ENCODE measurements around the gene MUS81.

DNA sequence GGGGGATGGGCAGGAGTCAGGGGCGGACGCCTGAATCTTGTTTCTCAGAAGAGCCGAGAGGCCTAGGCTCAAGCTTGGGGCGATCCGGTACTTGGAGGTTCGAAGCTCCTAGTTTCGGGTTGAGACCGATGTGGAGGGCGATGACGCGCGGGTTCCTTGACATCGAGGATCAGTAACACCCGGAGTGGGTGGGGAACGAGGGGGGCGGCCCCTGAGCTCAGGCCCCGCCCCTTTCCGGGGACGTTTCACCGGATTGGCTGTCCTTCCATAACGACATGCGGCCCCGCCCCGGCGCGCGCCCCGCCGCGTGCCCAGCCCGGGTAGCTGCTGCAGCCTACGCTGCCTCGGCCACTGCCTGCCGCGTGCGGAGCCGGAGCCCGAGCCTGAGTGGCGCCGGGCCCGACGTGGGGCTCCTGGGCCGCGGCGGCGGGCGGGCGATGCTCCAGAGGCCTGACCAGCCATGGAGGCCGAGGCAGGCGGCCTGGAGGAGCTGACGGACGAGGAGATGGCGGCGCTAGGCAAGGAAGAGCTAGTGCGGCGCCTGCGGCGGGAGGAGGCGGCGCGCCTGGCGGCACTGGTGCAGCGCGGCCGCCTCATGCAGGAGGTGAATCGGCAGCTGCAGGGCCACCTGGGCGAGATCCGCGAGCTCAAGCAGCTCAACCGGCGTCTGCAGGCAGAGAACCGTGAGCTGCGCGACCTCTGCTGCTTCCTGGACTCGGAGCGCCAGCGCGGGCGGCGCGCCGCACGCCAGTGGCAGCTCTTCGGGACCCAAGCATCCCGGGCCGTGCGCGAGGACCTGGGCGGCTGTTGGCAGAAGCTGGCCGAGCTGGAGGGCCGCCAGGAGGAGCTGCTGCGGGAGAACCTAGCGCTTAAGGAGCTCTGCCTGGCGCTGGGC, 30.3 kb downstream of the MUS81 start, which contains the start of gene CCDC85B:
- TF ChIP-seq, protein P1, sequence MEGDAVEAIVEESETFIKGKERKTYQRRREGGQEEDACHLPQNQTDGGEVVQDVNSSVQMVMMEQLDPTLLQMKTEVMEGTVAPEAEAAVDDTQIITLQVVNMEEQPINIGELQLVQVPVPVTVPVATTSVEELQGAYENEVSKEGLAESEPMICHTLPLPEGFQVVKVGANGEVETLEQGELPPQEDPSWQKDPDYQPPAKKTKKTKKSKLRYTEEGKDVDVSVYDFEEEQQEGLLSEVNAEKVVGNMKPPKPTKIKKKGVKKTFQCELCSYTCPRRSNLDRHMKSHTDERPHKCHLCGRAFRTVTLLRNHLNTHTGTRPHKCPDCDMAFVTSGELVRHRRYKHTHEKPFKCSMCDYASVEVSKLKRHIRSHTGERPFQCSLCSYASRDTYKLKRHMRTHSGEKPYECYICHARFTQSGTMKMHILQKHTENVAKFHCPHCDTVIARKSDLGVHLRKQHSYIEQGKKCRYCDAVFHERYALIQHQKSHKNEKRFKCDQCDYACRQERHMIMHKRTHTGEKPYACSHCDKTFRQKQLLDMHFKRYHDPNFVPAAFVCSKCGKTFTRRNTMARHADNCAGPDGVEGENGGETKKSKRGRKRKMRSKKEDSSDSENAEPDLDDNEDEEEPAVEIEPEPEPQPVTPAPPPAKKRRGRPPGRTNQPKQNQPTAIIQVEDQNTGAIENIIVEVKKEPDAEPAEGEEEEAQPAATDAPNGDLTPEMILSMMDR (IDR thresholded peaks at IDR 0.05), result peak in 3 of 4 experiments; percentile 5 to 43 (median 34)
- peak; percentile 88 for TF ChIP-seq POLR2A (IDR thresholded peaks at IDR 0.05)
